ENCODE results near the gene AMOT.
A peak's percentile ranks its signal among the peaks of the same experiment; 100 is the strongest.
"Not testable (repeated sequence)": the region's sequence is repeated elsewhere in the genome, so short reads cannot be mapped to it uniquely, and the experiment has no call there.

AMOT gene

GRCh38 chrX:112868586-112868985 lies 28.0 kb upstream of the AMOT start:
- H3K36me3 Mint-ChIP-seq (ENCODE audit: low read depth), result no peaks in the 10 kb centered on the region
- peaks cover 20% of the 10 kb centered on the region for H3K4me1 Mint-ChIP-seq
- no peak overlapping the region for H3K27ac Mint-ChIP-seq
- peaks cover 3% of the 10 kb centered on the region for H3K27me3 Mint-ChIP-seq (ENCODE audit: low read depth, poor library complexity)
- no peaks in the 10 kb centered on the region for H3K9me3 Mint-ChIP-seq
- DNase-seq, result no peak
- H3K4me3 Mint-ChIP-seq, result no peak overlapping the region
- TF ChIP-seq CTCF (IDR thresholded peaks at IDR 0.05), result no peak

- peak; percentile 21 for TF ChIP-seq CTCF (IDR thresholded peaks at IDR 0.05)
- H3K36me3 Mint-ChIP-seq (ENCODE audit: low read depth), result no peaks in the 10 kb centered on the region
- no peak overlapping the region for H3K4me3 Mint-ChIP-seq
- H3K4me1 Mint-ChIP-seq, result peaks cover 20% of the 10 kb centered on the region
- no peak for DNase-seq
- H3K27me3 Mint-ChIP-seq (ENCODE audit: low read depth, poor library complexity), result peaks cover 6% of the 10 kb centered on the region
- no peaks in the 10 kb centered on the region for H3K9me3 Mint-ChIP-seq
- no peak overlapping the region for H3K27ac Mint-ChIP-seq
Measured at GRCh38 chrX:112867570-112867969, 26.9 kb upstream of the AMOT start.

- Mint-ChIP-seq H3K27ac (no peak overlapping the region), H3K9me3 (no peaks in the 10 kb centered on the region), H3K36me3 (ENCODE audit: low read depth) (no peaks in the 10 kb centered on the region), H3K4me1 (peaks cover 20% of the 10 kb centered on the region), H3K4me3 (no peak overlapping the region), H3K27me3 (ENCODE audit: low read depth, poor library complexity) (peaks cover 6% of the 10 kb centered on the region)
- TF ChIP-seq CTCF (IDR thresholded peaks at IDR 0.05), result no peak
- no peak for DNase-seq
Measured at GRCh38 chrX:112866175-112866574, 25.5 kb upstream of the AMOT start.

- no peak overlapping the region for H3K4me3 Mint-ChIP-seq
- peaks cover 6% of the 10 kb centered on the region for H3K27me3 Mint-ChIP-seq (ENCODE audit: low read depth, poor library complexity)
- H3K36me3 Mint-ChIP-seq (ENCODE audit: low read depth), result no peaks in the 10 kb centered on the region
- no peak for TF ChIP-seq CTCF (IDR thresholded peaks at IDR 0.05)
- DNase-seq, result no peak
- H3K9me3 Mint-ChIP-seq, result no peaks in the 10 kb centered on the region
- H3K4me1 Mint-ChIP-seq, result peaks cover 22% of the 10 kb centered on the region
- no peak overlapping the region for H3K27ac Mint-ChIP-seq
Measured at GRCh38 chrX:112865464-112866025, 24.9 kb upstream of the AMOT start.

- DNase-seq, result no peak
- no peak overlapping the region for H3K4me3 Mint-ChIP-seq
- H3K4me1 Mint-ChIP-seq, result peaks cover 37% of the 10 kb centered on the region
- H3K9me3 Mint-ChIP-seq, result no peaks in the 10 kb centered on the region
- no peak for TF ChIP-seq CTCF (IDR thresholded peaks at IDR 0.05)
- no peaks in the 10 kb centered on the region for H3K36me3 Mint-ChIP-seq (ENCODE audit: low read depth)
- H3K27me3 Mint-ChIP-seq (ENCODE audit: low read depth, poor library complexity), result peaks cover 3% of the 10 kb centered on the region
- no peak overlapping the region for H3K27ac Mint-ChIP-seq
Measured at GRCh38 chrX:112863850-112864249, 23.2 kb upstream of the AMOT start.

GRCh38 chrX:112857478-112857878 lies 16.8 kb upstream of the AMOT start:
- TF ChIP-seq CTCF (IDR thresholded peaks at IDR 0.05), result no peak
- no peak overlapping the region for H3K4me3 Mint-ChIP-seq
- no peak for DNase-seq
- no peaks in the 10 kb centered on the region for H3K27me3 Mint-ChIP-seq (ENCODE audit: low read depth, poor library complexity)
- H3K27ac Mint-ChIP-seq, result no peak overlapping the region
- peaks cover 48% of the 10 kb centered on the region for H3K4me1 Mint-ChIP-seq
- no peaks in the 10 kb centered on the region for H3K36me3 Mint-ChIP-seq (ENCODE audit: low read depth)
- peaks cover 5% of the 10 kb centered on the region for H3K9me3 Mint-ChIP-seq

GRCh38 chrX:112854901-112855300 lies 14.3 kb upstream of the AMOT start:
- H3K4me3 Mint-ChIP-seq; H3K36me3 Mint-ChIP-seq (ENCODE audit: low read depth); H3K9me3 Mint-ChIP-seq; DNase-seq; H3K27me3 Mint-ChIP-seq (ENCODE audit: low read depth, poor library complexity); H3K27ac Mint-ChIP-seq: not testable (repeated sequence)
- H3K4me1 Mint-ChIP-seq, result peaks cover 66% of the 10 kb centered on the region

Data from nephron progenitor cell (in vitro differentiated cells).